Endothelial cell of umbilical vein (primary cell): ENCODE results near the gene SCN5A. TPM values are rescaled to one million over a fixed set of nuclear protein-coding genes. Genes with fewer than 3 reads are reported as not detected.

ENCODE experiments used
- BruUV-seq: library from RNA; stranded (reverse); fragments of 400-500 nt; replicated peaks from 2 replicates; lab custom pipeline; 2021; lab: Mats Ljungman, UMichigan
- CTCF ChIA-PET: fragments of 300-600, 350-600 bp; sonication (Branson Sonifier 250); formaldehyde crosslinking; loops from one replicate; lab custom pipeline; 2021; ENCODE audit warnings: antibody characterized with exemption, inconsistent platforms; lab: Charles Lee
- POLR2A ChIA-PET: fragments of 300-600, 350-600 bp; sonication (Branson Sonifier 250); formaldehyde crosslinking; loops from one replicate; lab custom pipeline; 2021; ENCODE audit warnings: antibody characterized with exemption, inconsistent platforms; lab: Charles Lee
- DNase-seq: peaks from one replicate; pipeline ENCODE4 v3.0.0-alpha.2; 2011; ENCODE audit warnings: low read depth, low spot score
- FAIRE-seq: peaks from 2 replicates; lab custom pipeline; 2011; peaks lifted over from hg19 to GRCh38; lab: Jason Lieb, UNC
- H2AFZ ChIP-seq: 2 replicates; pipeline ENCODE4 v1.6.0; 2012; ENCODE audit warnings: low read depth, low read length, control low read depth, inconsistent platforms
- H3K27ac ChIP-seq: 2 replicates; pipeline ENCODE4 v1.5.1; 2011; ENCODE audit warnings: low read depth, mild to moderate bottlenecking, control low read depth, low read length, moderate library complexity; ENCODE audit not compliant: insufficient read depth
- H3K27me3 ChIP-seq, 2 experiments: 2 replicates each; pipeline versions ENCODE4 v1.6.0 to v1.6.1; 2011; ENCODE audit warnings: low read length in 2 of 2, mixed read lengths in 1 of 2; ENCODE audit not compliant: control insufficient read depth in 2 of 2, insufficient read depth in 2 of 2
- H3K36me3 ChIP-seq, 2 experiments: 2 replicates in 1 of 2; 3 replicates in 1 of 2; pipeline ENCODE4 v1.5.1; 2011; ENCODE audit warnings: low read length in 2 of 2, mild to moderate bottlenecking in 1 of 2, moderate library complexity in 1 of 2; ENCODE audit not compliant: control insufficient read depth in 2 of 2, insufficient read depth in 2 of 2; ENCODE audit errors: extremely low read depth in 1 of 2
- H3K4me1 ChIP-seq: 3 replicates; pipeline ENCODE4 v1.5.1; 2011; ENCODE audit warnings: mild to moderate bottlenecking, low read length; ENCODE audit not compliant: control insufficient read depth, insufficient read depth; ENCODE audit errors: extremely low read depth
- H3K4me2 ChIP-seq: 2 replicates; pipeline ENCODE4 v1.6.1; 2011; ENCODE audit warnings: low read length, control low read depth, mixed read lengths; ENCODE audit not compliant: insufficient read depth
- H3K4me3 ChIP-seq, 3 experiments: fragments of 200-600 bp in 1 of 3; sonication (generic), shearing (Covaris generic) in 1 of 3; replicated peaks in 1 of 3; 2 replicates each; pipeline ENCODE4 v1.5.1; 2011 to 2016; ENCODE audit warnings: control low read depth in 3 of 3, low read length in 3 of 3, mild to moderate bottlenecking in 2 of 3, inconsistent platforms in 1 of 3, low read depth in 1 of 3, moderate library complexity in 1 of 3; ENCODE audit not compliant: insufficient read depth in 1 of 3
- H3K79me2 ChIP-seq: 2 replicates; pipeline ENCODE4 v1.6.0; 2012; ENCODE audit warnings: low read length, inconsistent platforms; ENCODE audit not compliant: control insufficient read depth, insufficient read depth
- H3K9ac ChIP-seq: replicated peaks from 2 replicates; pipeline ENCODE3; 2011; ENCODE audit warnings: low read length, control low read depth; ENCODE audit not compliant: insufficient read depth; ENCODE audit errors: extremely low read depth
- H3K9me1 ChIP-seq: replicated peaks from 3 replicates; pipeline ENCODE4 v1.6.0; 2011; ENCODE audit warnings: mild to moderate bottlenecking, low read length; ENCODE audit not compliant: control insufficient read depth, insufficient read depth; ENCODE audit errors: extremely low read depth
- H3K9me3 ChIP-seq: replicated peaks from 2 replicates; pipeline ENCODE4 v1.5.1; 2012; ENCODE audit warnings: low read length, inconsistent platforms; ENCODE audit not compliant: control insufficient read depth, insufficient read depth
- H4K20me1 ChIP-seq: replicated peaks from 2 replicates; pipeline ENCODE3; 2011; ENCODE audit warnings: mild to moderate bottlenecking, low read length; ENCODE audit not compliant: control insufficient read depth, insufficient read depth; ENCODE audit errors: extremely low read depth
- CTCF ChIP-seq, 2 donors: IDR thresholded peaks; 1 replicate in 1 of 2; 2 replicates in 1 of 2; pipeline ENCODE4 v1.5.1; 2011; ENCODE audit warnings: low read length in 2 of 2, mild to moderate bottlenecking in 2 of 2, moderate library complexity in 2 of 2, control low read depth in 1 of 2, inconsistent platforms in 1 of 2, low read depth in 1 of 2; ENCODE audit not compliant: insufficient read depth in 1 of 2; ENCODE audit errors: extremely low read depth in 1 of 2
- EZH2 ChIP-seq: IDR thresholded peaks from 2 replicates; pipeline ENCODE4 v1.6.1; 2012; ENCODE audit warnings: borderline replicate concordance, low read depth, mild to moderate bottlenecking, moderate library complexity, low read length, inconsistent platforms; ENCODE audit not compliant: severe bottlenecking
- FOS ChIP-seq: IDR thresholded peaks from 2 replicates; pipeline ENCODE4 v1.6.1; 2011; ENCODE audit warnings: mild to moderate bottlenecking, low read length, moderate library complexity, borderline replicate concordance; ENCODE audit not compliant: insufficient read depth
- GATA2 ChIP-seq: IDR thresholded peaks from 2 replicates; pipeline ENCODE4 v1.7.0; 2011; ENCODE audit warnings: low read depth, mild to moderate bottlenecking, moderate library complexity, mixed read lengths, low read length; ENCODE audit not compliant: insufficient read length, insufficient read depth
- JUN ChIP-seq: IDR thresholded peaks from 2 replicates; pipeline ENCODE4 v1.6.1; 2011; ENCODE audit warnings: borderline replicate concordance, low read depth; ENCODE audit not compliant: insufficient read length, insufficient read depth
- MAX ChIP-seq: IDR thresholded peaks from 2 replicates; pipeline ENCODE4 v1.6.1; 2011; ENCODE audit not compliant: insufficient read depth, insufficient read length
- MYC ChIP-seq: IDR thresholded peaks from one replicate; pipeline ENCODE4 v1.6.1; 2011; ENCODE audit warnings: mild to moderate bottlenecking, low read depth, low read length
- POLR2A ChIP-seq: IDR thresholded peaks from 2 replicates; pipeline ENCODE4 v1.6.1; 2012; ENCODE audit warnings: low read depth, mild to moderate bottlenecking, control low read depth, low read length
- POLR2AphosphoS5 ChIP-seq: IDR thresholded peaks from 2 replicates; pipeline ENCODE4 v1.6.1; 2012; ENCODE audit warnings: low read depth, mild to moderate bottlenecking, control low read depth, low read length, moderate library complexity; ENCODE audit not compliant: insufficient read depth
- dilution Hi-C: fragments of 300-500 bp; cut with MboI; formaldehyde crosslinking; loops from one replicate; pipeline ENCODE4 v1.15.0; 2019; ENCODE audit warnings: low sequenced_read_pairs; ENCODE audit not compliant: extremely low pct_ligation_motif_present
- intact Hi-C: fragments of 100-400 bp; cut with micrococcal nuclease; formaldehyde crosslinking; loops from one replicate; pipeline ENCODE4 v1.10.0; 2022
- polyA plus RNA-seq, 4 experiments: library from polyadenylated mRNA; depleted of rRNA in 3 of 4; stranded (reverse) in 3 of 4; unstranded in 1 of 4; fragments of >200 nt; gene quantifications; 2 replicates each; pipeline versions ENCODE4 v1.2.1 to v1.2.3, GENCODE V29; 2011 to 2012; ENCODE audit warnings: missing spikeins in 1 of 4
- total RNA-seq: library from RNA; stranded (reverse); gene quantifications from 2 replicates; pipeline ENCODE4 v1.2.3, GENCODE V29; 2021

The SCN5A gene
- total and polyA plus RNA-seq, 2 donors (not counting 3 experiments of a cell fraction or from before 2014, with no cell fraction given): 2.7 to 20.0 TPM

- Histone ChIP-seq H2AFZ (no peak overlapping the region), H4K20me1 (no peaks in the 10 kb centered on the region), H3K27ac (peak overlapping the region; percentile 8), H3K79me2 (no peaks in the 10 kb centered on the region), H3K4me3 (no peak overlapping the region), H3K9ac (no peak overlapping the region), H3K9me3 (no peaks in the 10 kb centered on the region), H3K9me1 (no peaks in the 10 kb centered on the region), H3K4me1 (peaks cover 6% of the 10 kb centered on the region), H3K36me3 (no peaks in the 10 kb centered on the region), H3K4me2 (no peak overlapping the region), H3K27me3 (peaks cover 14 to 15% of the 10 kb centered on the region in 2 experiments)
- intact Hi-C loops (loop anchor here (5.0 to 10.0 kb wide), 3 partner anchors 68 to 519 kb away; partner anchors contain the start of genes ACAA1, MYD88 and XYLB), dilution Hi-C loops (no loop called here)
- BruUV-seq: no TSS peak
- CTCF ChIA-PET: interaction anchor here (1.6 to 14.0 kb wide), 7 partner anchors 9 to 190 kb away, joined by 4 to 455 read pairs (median 22); partner anchors contain the start of gene EXOG
- FAIRE-seq (no peak), DNase-seq (no peak)
- no peak for TF ChIP-seq EZH2
- TF ChIP-seq FOS: no peak
- TF ChIP-seq CTCF (IDR thresholded peaks at IDR 0.05; ENCODE audit: extremely low read depth in 1 of 2, insufficient read depth in 1 of 2, low read depth in 1 of 2, low read length in 2 of 2): no peak
- no peak for TF ChIP-seq MYC
- no peak for TF ChIP-seq JUN
- no peak for TF ChIP-seq MAX
- no peak for TF ChIP-seq POLR2A
- no peak for TF ChIP-seq GATA2
- TF ChIP-seq POLR2AphosphoS5: no peak
- POLR2A ChIA-PET: no interaction called here
These were observed 4.4 kb upstream of the SCN5A start for GRCh38 chr3:38653685-38654537.
